OCI-LY3 (cell line): Measurements from ENCODE around the gene GUCA2B.

Experiments used
- H2AFZ ChIP-seq: fragments of 200-600, 300-600 bp; shearing (Covaris generic); 2 replicates; pipeline ENCODE4 v1.6.0; 2014; ENCODE audit warnings: antibody characterized with exemption, low read depth, low read length
- H3K27ac ChIP-seq: fragments of 200-600, 300-600 bp; sonication (generic); 2 replicates; pipeline ENCODE4 v1.5.1; 2014; ENCODE audit warnings: mild to moderate bottlenecking, low read length, moderate library complexity, mixed read lengths
- H3K27me3 ChIP-seq: fragments of 200-600, 300-600 bp; sonication (generic); 2 replicates; pipeline ENCODE4 v1.6.1; 2014; ENCODE audit warnings: low read depth, low read length, mixed read lengths
- H3K36me3 ChIP-seq: fragments of 200-600, 300-600 bp; sonication (generic); replicated peaks from 2 replicates; pipeline ENCODE3; 2014; ENCODE audit warnings: low read depth, low read length, mixed read lengths
- H3K4me1 ChIP-seq: fragments of 300-600, 200-600 bp; sonication (generic); 2 replicates; pipeline ENCODE4 v1.6.1; 2014; ENCODE audit warnings: low read length, mixed read lengths
- H3K4me2 ChIP-seq: fragments of 200-600, 300-600 bp; sonication (generic); 2 replicates; pipeline ENCODE4 v1.6.1; 2014; ENCODE audit warnings: low read length, mixed read lengths
- H3K4me3 ChIP-seq: fragments of 300-600, 200-600 bp; sonication (generic); 2 replicates; pipeline ENCODE4 v1.5.1; 2014; ENCODE audit warnings: antibody characterized with exemption, mild to moderate bottlenecking, low read length, moderate library complexity
- H3K79me2 ChIP-seq: fragments of 300-600, 200-600 bp; shearing (Covaris generic); 2 replicates; pipeline ENCODE4 v1.6.1; 2014; ENCODE audit warnings: mild to moderate bottlenecking, low read length, mixed read lengths
- H3K9ac ChIP-seq: fragments of 300-600, 200-600 bp; shearing (Covaris generic); 2 replicates; pipeline ENCODE4 v1.6.0; 2014; ENCODE audit warnings: mild to moderate bottlenecking, low read length, moderate library complexity
- H3K9me3 ChIP-seq: fragments of 200-600, 300-600 bp; shearing (Covaris generic); 2 replicates; pipeline ENCODE4 v1.6.1; 2014; ENCODE audit warnings: low read length, mixed read lengths; ENCODE audit not compliant: insufficient read depth
- H4K20me1 ChIP-seq: fragments of 200-600, 300-600 bp; sonication (generic); 2 replicates; pipeline ENCODE4 v1.6.1; 2016; ENCODE audit warnings: low read length, mixed read lengths; ENCODE audit not compliant: insufficient read depth
- EZH2phosphoT487 ChIP-seq: fragments of 200-600 bp; shearing (Covaris generic); IDR thresholded peaks from 2 replicates; pipeline ENCODE4 v1.6.1; 2018; ENCODE audit warnings: antibody characterized with exemption, mixed run types, low read depth
- TF ChIP-seq, protein P1 (sequence below): fragments of 200-600, 300-600 bp; sonication (generic); IDR thresholded peaks from 2 replicates; pipeline ENCODE4 v1.5.1; 2014; ENCODE audit warnings: antibody characterized with exemption, low read length, low read depth

Gene GUCA2B

GRCh38 chr1:42179900-42180329 is 26.7 kb downstream of the GUCA2B start:
- Histone ChIP-seq H3K4me3 (no peak overlapping the region), H4K20me1 (no peaks in the 10 kb centered on the region), H3K27ac (no peak overlapping the region), H3K9ac (no peak overlapping the region), H2AFZ (no peak overlapping the region), H3K27me3 (no peaks in the 10 kb centered on the region), H3K9me3 (no peaks in the 10 kb centered on the region), H3K36me3 (peaks cover 5% of the 10 kb centered on the region), H3K4me2 (no peak overlapping the region), H3K79me2 (no peaks in the 10 kb centered on the region), H3K4me1 (no peaks in the 10 kb centered on the region)
- TF ChIP-seq, protein P1, sequence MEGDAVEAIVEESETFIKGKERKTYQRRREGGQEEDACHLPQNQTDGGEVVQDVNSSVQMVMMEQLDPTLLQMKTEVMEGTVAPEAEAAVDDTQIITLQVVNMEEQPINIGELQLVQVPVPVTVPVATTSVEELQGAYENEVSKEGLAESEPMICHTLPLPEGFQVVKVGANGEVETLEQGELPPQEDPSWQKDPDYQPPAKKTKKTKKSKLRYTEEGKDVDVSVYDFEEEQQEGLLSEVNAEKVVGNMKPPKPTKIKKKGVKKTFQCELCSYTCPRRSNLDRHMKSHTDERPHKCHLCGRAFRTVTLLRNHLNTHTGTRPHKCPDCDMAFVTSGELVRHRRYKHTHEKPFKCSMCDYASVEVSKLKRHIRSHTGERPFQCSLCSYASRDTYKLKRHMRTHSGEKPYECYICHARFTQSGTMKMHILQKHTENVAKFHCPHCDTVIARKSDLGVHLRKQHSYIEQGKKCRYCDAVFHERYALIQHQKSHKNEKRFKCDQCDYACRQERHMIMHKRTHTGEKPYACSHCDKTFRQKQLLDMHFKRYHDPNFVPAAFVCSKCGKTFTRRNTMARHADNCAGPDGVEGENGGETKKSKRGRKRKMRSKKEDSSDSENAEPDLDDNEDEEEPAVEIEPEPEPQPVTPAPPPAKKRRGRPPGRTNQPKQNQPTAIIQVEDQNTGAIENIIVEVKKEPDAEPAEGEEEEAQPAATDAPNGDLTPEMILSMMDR, result no peak
- no peak for TF ChIP-seq EZH2phosphoT487

DNA sequence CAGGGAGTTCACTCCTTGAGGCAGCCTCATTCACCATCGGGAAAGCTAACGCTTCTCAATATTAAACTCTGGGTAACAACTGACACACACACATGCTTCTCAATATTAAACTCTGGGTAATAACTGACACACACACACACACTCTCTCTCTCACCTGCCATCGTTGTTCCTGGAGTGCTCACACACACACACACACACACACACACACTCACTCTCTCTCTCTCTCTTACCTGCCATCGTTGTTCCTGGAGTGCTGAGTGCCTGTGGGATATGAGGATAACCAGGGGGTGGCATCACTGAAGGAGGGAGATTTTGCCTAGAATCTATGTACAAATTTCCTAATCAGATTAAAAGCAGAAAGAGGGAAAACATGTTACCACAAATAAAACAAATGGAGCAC is 28.5 kb downstream of the GUCA2B start:
- Histone ChIP-seq H3K27ac (no peak overlapping the region), H3K79me2 (no peaks in the 10 kb centered on the region), H3K36me3 (peaks cover 5% of the 10 kb centered on the region), H3K4me1 (no peaks in the 10 kb centered on the region), H4K20me1 (no peaks in the 10 kb centered on the region), H3K4me2 (no peak overlapping the region), H3K9me3 (no peaks in the 10 kb centered on the region), H3K4me3 (no peak overlapping the region), H3K27me3 (no peaks in the 10 kb centered on the region), H2AFZ (no peak overlapping the region), H3K9ac (no peak overlapping the region)
- no peak for TF ChIP-seq EZH2phosphoT487
- TF ChIP-seq, protein P1, result no peak

DNA sequence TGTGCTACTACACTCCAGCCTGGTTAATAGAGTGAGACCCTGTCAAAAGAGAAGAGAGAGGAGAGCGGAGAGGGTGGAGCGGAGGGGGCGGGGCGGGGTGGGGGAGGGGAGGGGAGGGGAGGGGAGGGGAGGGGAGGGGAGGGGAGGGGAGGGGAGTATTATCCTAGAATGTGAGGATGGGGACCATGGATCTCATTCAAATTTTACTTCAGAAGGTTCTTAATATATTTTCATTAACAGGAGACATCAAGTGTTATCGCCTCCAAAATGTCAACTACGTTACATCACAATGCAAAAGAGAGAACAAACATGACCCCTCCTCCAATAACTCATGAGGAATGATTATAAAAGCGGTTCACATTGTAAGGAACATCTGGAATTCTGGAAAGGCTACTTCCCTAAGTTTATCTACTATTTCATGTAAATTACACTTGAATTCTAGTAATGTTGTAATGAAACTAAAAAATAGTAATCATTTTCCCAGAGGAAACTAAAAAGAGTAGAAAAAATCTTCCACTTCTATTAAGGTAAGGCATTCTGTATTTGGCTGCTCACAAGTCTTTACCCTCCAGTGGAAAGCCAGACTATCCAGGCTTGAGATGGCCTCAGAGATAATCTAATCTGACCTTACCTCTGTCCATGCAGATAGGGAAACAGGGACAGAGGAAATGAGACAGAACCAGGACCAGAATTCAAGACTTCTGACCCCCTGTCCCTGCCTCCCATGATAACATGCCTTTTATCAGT is 30.2 kb downstream of the GUCA2B start:
- H3K27me3 ChIP-seq, result no peaks in the 10 kb centered on the region
- no peaks in the 10 kb centered on the region for H4K20me1 ChIP-seq
- no peak overlapping the region for H3K4me2 ChIP-seq
- H2AFZ ChIP-seq, result no peak overlapping the region
- TF ChIP-seq, protein P1, result no peak
- TF ChIP-seq EZH2phosphoT487, result no peak
- no peaks in the 10 kb centered on the region for H3K79me2 ChIP-seq
- no peaks in the 10 kb centered on the region for H3K4me1 ChIP-seq
- peaks cover 5% of the 10 kb centered on the region for H3K36me3 ChIP-seq
- H3K9ac ChIP-seq, result no peak overlapping the region
- H3K9me3 ChIP-seq, result no peaks in the 10 kb centered on the region
- no peak overlapping the region for H3K4me3 ChIP-seq
- H3K27ac ChIP-seq, result no peak overlapping the region

DNA sequence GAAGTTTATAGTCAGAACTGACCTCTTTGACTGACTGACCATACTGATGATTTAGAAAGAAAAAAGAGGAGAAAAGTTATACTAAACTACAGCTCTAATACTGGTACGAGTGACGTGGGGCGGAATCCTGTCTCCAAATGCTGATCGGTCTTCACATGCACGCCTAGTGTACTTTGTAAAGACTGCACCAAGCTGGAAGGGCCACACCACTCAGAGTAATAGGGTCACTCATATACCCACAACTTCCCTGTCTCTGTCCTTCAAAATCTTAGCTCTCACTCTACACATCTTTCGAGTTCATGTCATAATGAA is 30.7 kb downstream of the GUCA2B start:
- Histone ChIP-seq H3K9ac (no peak overlapping the region), H3K4me1 (no peaks in the 10 kb centered on the region), H3K36me3 (peaks cover 7% of the 10 kb centered on the region), H3K4me3 (no peak overlapping the region), H2AFZ (no peak overlapping the region), H3K79me2 (no peaks in the 10 kb centered on the region), H4K20me1 (no peaks in the 10 kb centered on the region), H3K9me3 (no peaks in the 10 kb centered on the region), H3K4me2 (no peak overlapping the region), H3K27ac (no peak overlapping the region), H3K27me3 (no peaks in the 10 kb centered on the region)
- no peak for TF ChIP-seq EZH2phosphoT487
- TF ChIP-seq, protein P1, result no peak
